Chondrocyte (in vitro differentiated cells): Measurements from ENCODE around the gene RFX8. TPM values are rescaled to one million over a fixed set of nuclear protein-coding genes. Genes with fewer than 3 reads are reported as not detected.

Source experiments
- DNase-seq: peaks from one replicate; pipeline ENCODE4 v3.0.0; 2021; ENCODE audit warnings: mixed read lengths, low spot score
- H3K27ac Mint-ChIP-seq: one replicate; pipeline ENCODE4 v1.8.0; 2021; ENCODE audit warnings: mild to moderate bottlenecking, moderate library complexity, mixed read lengths; ENCODE audit not compliant: unreplicated experiment
- H3K27me3 Mint-ChIP-seq: 2 replicates; pipeline ENCODE4 v1.8.0; 2021; ENCODE audit warnings: low read depth, mixed read lengths
- H3K36me3 Mint-ChIP-seq: 2 replicates; pipeline ENCODE4 v1.8.0; 2021; ENCODE audit warnings: low read depth, mixed read lengths
- H3K4me1 Mint-ChIP-seq: 2 replicates; pipeline ENCODE4 v1.8.0; 2021; ENCODE audit warnings: low read depth, mild to moderate bottlenecking, mixed read lengths
- H3K4me3 Mint-ChIP-seq: one replicate; pipeline ENCODE4 v1.8.0; 2021; ENCODE audit warnings: mild to moderate bottlenecking, moderate library complexity, mixed read lengths; ENCODE audit not compliant: unreplicated experiment
- H3K9me3 Mint-ChIP-seq: 2 replicates; pipeline ENCODE4 v1.8.0; 2021; ENCODE audit warnings: low read depth, mixed read lengths
- CTCF ChIP-seq: fragments of 200-600 bp; sonication (generic); IDR thresholded peaks from 2 replicates; pipeline ENCODE4 v1.5.0; 2021; ENCODE audit warnings: antibody characterized with exemption, mild to moderate bottlenecking, moderate library complexity
- total RNA-seq: library from RNA; stranded (reverse); gene quantifications from 3 replicates; pipeline ENCODE4 v1.2.1, GENCODE V29; 2021

Gene RFX8
- total RNA-seq, 1 donor from 2014 or later = not detected

- Mint-ChIP-seq H3K9me3 (peaks cover 6% of the 10 kb centered on the region), H3K27me3 (no peaks in the 10 kb centered on the region), H3K36me3 (no peaks in the 10 kb centered on the region), H3K4me1 (no peaks in the 10 kb centered on the region), H3K27ac (no peak overlapping the region), H3K4me3 (no peak overlapping the region)
- TF ChIP-seq CTCF = no peak
- DNase-seq = no peak
Measured at GRCh38 chr2:101486258-101486701, 11.4 kb upstream of the RFX8 start.

GRCh38 chr2:101485856-101486255 lies 10.9 kb upstream of the RFX8 start:
- Mint-ChIP-seq H3K27me3 (no peaks in the 10 kb centered on the region), H3K27ac (no peak overlapping the region), H3K4me3 (no peak overlapping the region), H3K36me3 (no peaks in the 10 kb centered on the region), H3K9me3 (peaks cover 6% of the 10 kb centered on the region), H3K4me1 (no peaks in the 10 kb centered on the region)
- DNase-seq = no peak
- no peak for TF ChIP-seq CTCF

GRCh38 chr2:101480764-101481163 lies 5.9 kb upstream of the RFX8 start:
- Mint-ChIP-seq H3K9me3 (no peaks in the 10 kb centered on the region), H3K27ac (no peak overlapping the region), H3K4me3 (no peak overlapping the region), H3K27me3 (no peaks in the 10 kb centered on the region), H3K36me3 (no peaks in the 10 kb centered on the region), H3K4me1 (no peaks in the 10 kb centered on the region)
- no peak for DNase-seq
- no peak for TF ChIP-seq CTCF

- DNase-seq = no peak
- Mint-ChIP-seq H3K36me3 (no peaks in the 10 kb centered on the region), H3K27ac (no peak overlapping the region), H3K9me3 (no peaks in the 10 kb centered on the region), H3K4me3 (no peak overlapping the region), H3K4me1 (no peaks in the 10 kb centered on the region), H3K27me3 (no peaks in the 10 kb centered on the region)
- no peak for TF ChIP-seq CTCF
Measured at GRCh38 chr2:101479810-101480209, 4.9 kb upstream of the RFX8 start.

GRCh38 chr2:101479328-101479727 lies 4.4 kb upstream of the RFX8 start:
- no peak overlapping the region for H3K27ac Mint-ChIP-seq
- no peaks in the 10 kb centered on the region for H3K36me3 Mint-ChIP-seq
- no peak for TF ChIP-seq CTCF
- H3K27me3 Mint-ChIP-seq = no peaks in the 10 kb centered on the region
- H3K9me3 Mint-ChIP-seq = no peaks in the 10 kb centered on the region
- no peak for DNase-seq
- no peaks in the 10 kb centered on the region for H3K4me1 Mint-ChIP-seq
- H3K4me3 Mint-ChIP-seq = no peak overlapping the region
